Endothelial cell of umbilical vein (primary cell): ENCODE measurements around the gene PDGFA. TPM values are rescaled to one million over a fixed set of nuclear protein-coding genes. Genes with fewer than 3 reads are reported as not detected.

Experiments
- BruUV-seq: library from RNA; stranded (reverse); fragments of 400-500 nt; replicated peaks from 2 replicates; lab custom pipeline; 2021; lab: Mats Ljungman, UMichigan
- CTCF ChIA-PET: fragments of 300-600, 350-600 bp; sonication (Branson Sonifier 250); formaldehyde crosslinking; loops from one replicate; lab custom pipeline; 2021; ENCODE audit warnings: antibody characterized with exemption, inconsistent platforms; lab: Charles Lee
- POLR2A ChIA-PET: fragments of 300-600, 350-600 bp; sonication (Branson Sonifier 250); formaldehyde crosslinking; loops from one replicate; lab custom pipeline; 2021; ENCODE audit warnings: antibody characterized with exemption, inconsistent platforms; lab: Charles Lee
- DNase-seq: peaks from one replicate; pipeline ENCODE4 v3.0.0-alpha.2; 2011; ENCODE audit warnings: low read depth, low spot score
- FAIRE-seq: peaks from 2 replicates; lab custom pipeline; 2011; peaks lifted over from hg19 to GRCh38; lab: Jason Lieb, UNC
- H2AFZ ChIP-seq: 2 replicates; pipeline ENCODE4 v1.6.0; 2012; ENCODE audit warnings: low read depth, low read length, control low read depth, inconsistent platforms
- H3K27ac ChIP-seq: 2 replicates; pipeline ENCODE4 v1.5.1; 2011; ENCODE audit warnings: low read depth, mild to moderate bottlenecking, control low read depth, low read length, moderate library complexity; ENCODE audit not compliant: insufficient read depth
- H3K27me3 ChIP-seq, 2 experiments: 2 replicates each; pipeline versions ENCODE4 v1.6.0 to v1.6.1; 2011; ENCODE audit warnings: low read length in 2 of 2, mixed read lengths in 1 of 2; ENCODE audit not compliant: control insufficient read depth in 2 of 2, insufficient read depth in 2 of 2
- H3K36me3 ChIP-seq, 2 experiments: 2 replicates in 1 of 2; 3 replicates in 1 of 2; pipeline ENCODE4 v1.5.1; 2011; ENCODE audit warnings: low read length in 2 of 2, mild to moderate bottlenecking in 1 of 2, moderate library complexity in 1 of 2; ENCODE audit not compliant: control insufficient read depth in 2 of 2, insufficient read depth in 2 of 2; ENCODE audit errors: extremely low read depth in 1 of 2
- H3K4me1 ChIP-seq: 3 replicates; pipeline ENCODE4 v1.5.1; 2011; ENCODE audit warnings: mild to moderate bottlenecking, low read length; ENCODE audit not compliant: control insufficient read depth, insufficient read depth; ENCODE audit errors: extremely low read depth
- H3K4me2 ChIP-seq: 2 replicates; pipeline ENCODE4 v1.6.1; 2011; ENCODE audit warnings: low read length, control low read depth, mixed read lengths; ENCODE audit not compliant: insufficient read depth
- H3K4me3 ChIP-seq, 3 experiments: fragments of 200-600 bp in 1 of 3; sonication (generic), shearing (Covaris generic) in 1 of 3; replicated peaks in 1 of 3; 2 replicates each; pipeline ENCODE4 v1.5.1; 2011 to 2016; ENCODE audit warnings: control low read depth in 3 of 3, low read length in 3 of 3, mild to moderate bottlenecking in 2 of 3, inconsistent platforms in 1 of 3, low read depth in 1 of 3, moderate library complexity in 1 of 3; ENCODE audit not compliant: insufficient read depth in 1 of 3
- H3K79me2 ChIP-seq: 2 replicates; pipeline ENCODE4 v1.6.0; 2012; ENCODE audit warnings: low read length, inconsistent platforms; ENCODE audit not compliant: control insufficient read depth, insufficient read depth
- H3K9ac ChIP-seq: replicated peaks from 2 replicates; pipeline ENCODE3; 2011; ENCODE audit warnings: low read length, control low read depth; ENCODE audit not compliant: insufficient read depth; ENCODE audit errors: extremely low read depth
- H3K9me1 ChIP-seq: replicated peaks from 3 replicates; pipeline ENCODE4 v1.6.0; 2011; ENCODE audit warnings: mild to moderate bottlenecking, low read length; ENCODE audit not compliant: control insufficient read depth, insufficient read depth; ENCODE audit errors: extremely low read depth
- H3K9me3 ChIP-seq: replicated peaks from 2 replicates; pipeline ENCODE4 v1.5.1; 2012; ENCODE audit warnings: low read length, inconsistent platforms; ENCODE audit not compliant: control insufficient read depth, insufficient read depth
- H4K20me1 ChIP-seq: replicated peaks from 2 replicates; pipeline ENCODE3; 2011; ENCODE audit warnings: mild to moderate bottlenecking, low read length; ENCODE audit not compliant: control insufficient read depth, insufficient read depth; ENCODE audit errors: extremely low read depth
- EZH2 ChIP-seq: IDR thresholded peaks from 2 replicates; pipeline ENCODE4 v1.6.1; 2012; ENCODE audit warnings: borderline replicate concordance, low read depth, mild to moderate bottlenecking, moderate library complexity, low read length, inconsistent platforms; ENCODE audit not compliant: severe bottlenecking
- FOS ChIP-seq: IDR thresholded peaks from 2 replicates; pipeline ENCODE4 v1.6.1; 2011; ENCODE audit warnings: mild to moderate bottlenecking, low read length, moderate library complexity, borderline replicate concordance; ENCODE audit not compliant: insufficient read depth
- JUN ChIP-seq: IDR thresholded peaks from 2 replicates; pipeline ENCODE4 v1.6.1; 2011; ENCODE audit warnings: borderline replicate concordance, low read depth; ENCODE audit not compliant: insufficient read length, insufficient read depth
- MYC ChIP-seq: IDR thresholded peaks from one replicate; pipeline ENCODE4 v1.6.1; 2011; ENCODE audit warnings: mild to moderate bottlenecking, low read depth, low read length
- POLR2A ChIP-seq: IDR thresholded peaks from 2 replicates; pipeline ENCODE4 v1.6.1; 2012; ENCODE audit warnings: low read depth, mild to moderate bottlenecking, control low read depth, low read length
- dilution Hi-C: fragments of 300-500 bp; cut with MboI; formaldehyde crosslinking; loops from one replicate; pipeline ENCODE4 v1.15.0; 2019; ENCODE audit warnings: low sequenced_read_pairs; ENCODE audit not compliant: extremely low pct_ligation_motif_present
- intact Hi-C: fragments of 100-400 bp; cut with micrococcal nuclease; formaldehyde crosslinking; loops from one replicate; pipeline ENCODE4 v1.10.0; 2022
- polyA plus RNA-seq, 4 experiments: library from polyadenylated mRNA; depleted of rRNA in 3 of 4; stranded (reverse) in 3 of 4; unstranded in 1 of 4; fragments of >200 nt; gene quantifications; 2 replicates each; pipeline versions ENCODE4 v1.2.1 to v1.2.3, GENCODE V29; 2011 to 2012; ENCODE audit warnings: missing spikeins in 1 of 4
- total RNA-seq: library from RNA; stranded (reverse); gene quantifications from 2 replicates; pipeline ENCODE4 v1.2.3, GENCODE V29; 2021
- TF ChIP-seq, protein P1 (sequence below), 2 donors: IDR thresholded peaks; 1 replicate in 1 of 2; 2 replicates in 1 of 2; pipeline ENCODE4 v1.5.1; 2011; ENCODE audit warnings: low read length in 2 of 2, mild to moderate bottlenecking in 2 of 2, moderate library complexity in 2 of 2, control low read depth in 1 of 2, inconsistent platforms in 1 of 2, low read depth in 1 of 2; ENCODE audit not compliant: insufficient read depth in 1 of 2; ENCODE audit errors: extremely low read depth in 1 of 2
- TF ChIP-seq, protein P2 (sequence below): IDR thresholded peaks from 2 replicates; pipeline ENCODE4 v1.6.1; 2011; ENCODE audit not compliant: insufficient read depth, insufficient read length

PDGFA gene
- total and polyA plus RNA-seq, 2 donors (not counting 3 experiments of a cell fraction or from before 2014, with no cell fraction given): 17.4 to 62.4 TPM

DNA sequence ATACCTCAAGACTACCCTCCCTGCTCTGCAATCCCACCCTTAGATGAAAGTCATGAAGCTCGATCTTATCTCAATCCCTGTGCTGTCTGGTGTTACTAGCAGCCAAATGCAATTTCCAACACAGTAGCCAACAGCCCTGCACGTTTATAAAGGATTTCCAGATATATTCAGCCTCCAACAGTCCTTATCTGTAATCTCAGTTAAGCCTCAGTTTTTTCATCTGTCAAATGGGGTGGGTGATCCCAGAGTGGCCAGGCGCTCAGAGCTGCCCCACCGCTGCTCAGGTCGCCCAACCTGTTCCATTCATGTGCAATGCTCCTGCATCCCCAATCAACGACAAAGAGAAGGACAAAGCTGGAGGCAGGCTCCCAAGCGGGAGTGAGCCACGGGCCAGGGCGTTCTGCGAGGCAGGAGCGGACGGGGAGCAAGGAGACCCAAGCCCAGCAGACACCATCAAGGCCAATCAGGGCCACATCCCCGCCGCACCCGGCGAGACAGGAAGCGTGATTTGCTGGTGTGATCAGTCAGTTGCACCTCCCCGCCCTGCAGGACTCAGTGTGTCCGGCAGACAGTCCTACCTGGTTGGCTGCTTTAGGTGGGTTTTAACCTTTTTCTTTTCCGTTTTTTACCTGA is 19.7 kb downstream of the PDGFA start:
- Histone ChIP-seq H3K4me2 (no peak overlapping the region), H4K20me1 (no peaks in the 10 kb centered on the region), H2AFZ (no peak overlapping the region), H3K9ac (no peak overlapping the region), H3K27me3 (no peaks in the 10 kb centered on the region), H3K9me3 (no peaks in the 10 kb centered on the region), H3K4me1 (no peaks in the 10 kb centered on the region), H3K36me3 (peaks cover 15 to 35% of the 10 kb centered on the region in 2 experiments), H3K4me3 (no peak overlapping the region), H3K9me1 (no peaks in the 10 kb centered on the region), H3K27ac (no peak overlapping the region), H3K79me2 (peaks cover 7% of the 10 kb centered on the region)
- ChIA-PET POLR2A (no interaction called here), CTCF (interaction anchor here (1.9 kb wide), 1 partner anchor 167 kb away, joined by 6 read pairs; no protein-coding TSS in a partner anchor)
- intact Hi-C loops (loop anchor here (5.0 kb wide), 1 partner anchor 63 kb away; no protein-coding TSS in a partner anchor), dilution Hi-C loops (no loop called here)
- FAIRE-seq (no peak), DNase-seq (no peak)
- no peak for TF ChIP-seq POLR2A
- TF ChIP-seq MYC: no peak
- TF ChIP-seq FOS: no peak
- no peak for TF ChIP-seq JUN
- BruUV-seq: no TSS peak

DNA sequence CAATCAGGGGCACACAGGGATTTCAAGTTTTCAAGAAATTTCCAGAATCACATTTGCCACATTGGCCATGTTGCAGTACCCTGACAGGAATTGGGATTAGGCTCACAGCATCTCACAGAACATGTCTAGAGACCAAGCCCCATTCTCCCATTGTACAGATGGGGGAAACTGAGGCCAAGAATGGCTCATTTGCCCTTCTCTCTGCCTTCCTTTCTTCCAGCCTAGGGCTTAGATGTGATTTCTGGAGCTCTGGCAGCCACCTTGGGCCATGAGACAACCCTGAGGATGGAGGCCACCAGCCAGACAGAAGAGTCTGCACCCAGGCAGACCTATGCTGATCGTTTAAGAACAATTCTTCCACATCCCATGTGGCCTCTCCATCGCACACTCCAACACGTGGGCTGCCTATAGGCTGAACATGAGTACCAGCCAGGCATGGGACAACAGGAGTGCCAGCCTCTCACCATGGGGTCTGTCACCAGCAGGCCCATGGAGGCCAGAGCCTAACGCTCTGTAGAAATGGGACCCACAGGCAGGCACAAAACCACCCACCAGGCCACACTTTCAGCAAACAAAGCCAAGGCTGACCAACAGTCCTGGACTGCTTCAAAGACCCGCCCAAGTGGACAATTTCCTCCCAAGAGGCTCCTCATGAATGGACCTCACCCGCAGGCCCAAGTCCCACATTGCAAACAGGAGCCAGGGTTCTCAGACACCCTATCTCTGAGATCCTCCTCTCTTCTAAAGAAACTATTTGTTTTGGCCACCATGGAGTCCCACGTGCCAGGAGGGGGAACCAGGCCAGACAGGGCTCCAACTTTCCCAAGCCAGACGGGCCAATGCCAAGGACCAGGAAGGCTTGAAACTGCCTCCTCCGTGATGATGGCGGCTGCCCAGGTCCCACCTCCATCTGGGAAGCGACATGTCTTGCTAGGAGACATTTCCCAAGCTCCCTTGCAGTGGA is 20.7 kb downstream of the PDGFA start:
- H3K4me3 ChIP-seq: no peak overlapping the region
- TF ChIP-seq, protein P1, sequence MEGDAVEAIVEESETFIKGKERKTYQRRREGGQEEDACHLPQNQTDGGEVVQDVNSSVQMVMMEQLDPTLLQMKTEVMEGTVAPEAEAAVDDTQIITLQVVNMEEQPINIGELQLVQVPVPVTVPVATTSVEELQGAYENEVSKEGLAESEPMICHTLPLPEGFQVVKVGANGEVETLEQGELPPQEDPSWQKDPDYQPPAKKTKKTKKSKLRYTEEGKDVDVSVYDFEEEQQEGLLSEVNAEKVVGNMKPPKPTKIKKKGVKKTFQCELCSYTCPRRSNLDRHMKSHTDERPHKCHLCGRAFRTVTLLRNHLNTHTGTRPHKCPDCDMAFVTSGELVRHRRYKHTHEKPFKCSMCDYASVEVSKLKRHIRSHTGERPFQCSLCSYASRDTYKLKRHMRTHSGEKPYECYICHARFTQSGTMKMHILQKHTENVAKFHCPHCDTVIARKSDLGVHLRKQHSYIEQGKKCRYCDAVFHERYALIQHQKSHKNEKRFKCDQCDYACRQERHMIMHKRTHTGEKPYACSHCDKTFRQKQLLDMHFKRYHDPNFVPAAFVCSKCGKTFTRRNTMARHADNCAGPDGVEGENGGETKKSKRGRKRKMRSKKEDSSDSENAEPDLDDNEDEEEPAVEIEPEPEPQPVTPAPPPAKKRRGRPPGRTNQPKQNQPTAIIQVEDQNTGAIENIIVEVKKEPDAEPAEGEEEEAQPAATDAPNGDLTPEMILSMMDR (IDR thresholded peaks at IDR 0.05; ENCODE audit: extremely low read depth in 1 of 2, insufficient read depth in 1 of 2, low read depth in 1 of 2, low read length in 2 of 2): no peak
- TF ChIP-seq MYC: no peak
- TF ChIP-seq JUN: no peak
- TF ChIP-seq, protein P2, sequence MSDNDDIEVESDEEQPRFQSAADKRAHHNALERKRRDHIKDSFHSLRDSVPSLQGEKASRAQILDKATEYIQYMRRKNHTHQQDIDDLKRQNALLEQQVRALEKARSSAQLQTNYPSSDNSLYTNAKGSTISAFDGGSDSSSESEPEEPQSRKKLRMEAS: no peak
- TF ChIP-seq FOS: no peak
- no peak for TF ChIP-seq EZH2
- no peak for TF ChIP-seq POLR2A
- FAIRE-seq (no peak), DNase-seq (no peak)
- H3K4me1 ChIP-seq: no peaks in the 10 kb centered on the region
- H3K36me3 ChIP-seq: peaks cover 15 to 31% of the 10 kb centered on the region in 2 experiments
- no peak overlapping the region for H3K9ac ChIP-seq
- H2AFZ ChIP-seq: no peak overlapping the region
- BruUV-seq: no TSS peak
- no peaks in the 10 kb centered on the region for H3K9me1 ChIP-seq
- ChIA-PET CTCF (interaction anchor here (1.9 kb wide), 1 partner anchor 166 kb away, joined by 6 read pairs; no protein-coding TSS in a partner anchor), POLR2A (no interaction called here)
- H3K9me3 ChIP-seq: no peaks in the 10 kb centered on the region
- intact Hi-C loops (no loop called here), dilution Hi-C loops (no loop called here)
- H3K79me2 ChIP-seq: peaks cover 1% of the 10 kb centered on the region
- H3K4me2 ChIP-seq: no peak overlapping the region
- no peak overlapping the region for H3K27ac ChIP-seq
- no peaks in the 10 kb centered on the region for H3K27me3 ChIP-seq
- H4K20me1 ChIP-seq: no peaks in the 10 kb centered on the region
